GM12801 (cell line): ENCODE measurements around the gene SPATA7.

ENCODE experiments used
- TF ChIP-seq, protein P1 (sequence below): IDR thresholded peaks from one replicate; pipeline ENCODE4 v1.5.1; 2011; ENCODE audit warnings: control low read depth; ENCODE audit not compliant: insufficient read length; ENCODE audit errors: extremely low read depth

SPATA7 gene

DNA sequence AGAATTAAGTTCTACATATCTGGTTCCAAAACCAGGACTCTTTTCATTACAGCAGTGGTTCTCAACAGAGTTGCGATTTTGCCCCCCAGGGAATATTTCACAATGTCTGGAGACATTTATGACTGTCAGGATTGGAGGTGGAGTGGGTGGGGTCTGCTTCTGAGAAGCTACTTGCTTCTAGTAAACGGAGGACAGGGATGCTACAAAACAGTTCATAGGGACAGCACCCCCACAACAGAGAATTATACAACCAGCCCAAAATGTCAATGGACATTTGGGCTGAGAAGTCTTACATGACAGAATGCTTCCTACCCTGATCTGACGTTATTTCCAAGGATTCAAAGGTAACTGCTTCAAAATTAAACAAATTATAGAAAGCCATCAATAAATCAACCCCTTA, 739 bp upstream of the SPATA7 start:
- TF ChIP-seq, protein P1, sequence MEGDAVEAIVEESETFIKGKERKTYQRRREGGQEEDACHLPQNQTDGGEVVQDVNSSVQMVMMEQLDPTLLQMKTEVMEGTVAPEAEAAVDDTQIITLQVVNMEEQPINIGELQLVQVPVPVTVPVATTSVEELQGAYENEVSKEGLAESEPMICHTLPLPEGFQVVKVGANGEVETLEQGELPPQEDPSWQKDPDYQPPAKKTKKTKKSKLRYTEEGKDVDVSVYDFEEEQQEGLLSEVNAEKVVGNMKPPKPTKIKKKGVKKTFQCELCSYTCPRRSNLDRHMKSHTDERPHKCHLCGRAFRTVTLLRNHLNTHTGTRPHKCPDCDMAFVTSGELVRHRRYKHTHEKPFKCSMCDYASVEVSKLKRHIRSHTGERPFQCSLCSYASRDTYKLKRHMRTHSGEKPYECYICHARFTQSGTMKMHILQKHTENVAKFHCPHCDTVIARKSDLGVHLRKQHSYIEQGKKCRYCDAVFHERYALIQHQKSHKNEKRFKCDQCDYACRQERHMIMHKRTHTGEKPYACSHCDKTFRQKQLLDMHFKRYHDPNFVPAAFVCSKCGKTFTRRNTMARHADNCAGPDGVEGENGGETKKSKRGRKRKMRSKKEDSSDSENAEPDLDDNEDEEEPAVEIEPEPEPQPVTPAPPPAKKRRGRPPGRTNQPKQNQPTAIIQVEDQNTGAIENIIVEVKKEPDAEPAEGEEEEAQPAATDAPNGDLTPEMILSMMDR: no peak

- TF ChIP-seq, protein P1: no peak
Observed at GRCh38 chr14:88386256-88386794, 868 bp downstream of the SPATA7 start.

GRCh38 chr14:88388741-88389282, 3.4 kb downstream of the SPATA7 start:
- TF ChIP-seq, protein P1: no peak

DNA sequence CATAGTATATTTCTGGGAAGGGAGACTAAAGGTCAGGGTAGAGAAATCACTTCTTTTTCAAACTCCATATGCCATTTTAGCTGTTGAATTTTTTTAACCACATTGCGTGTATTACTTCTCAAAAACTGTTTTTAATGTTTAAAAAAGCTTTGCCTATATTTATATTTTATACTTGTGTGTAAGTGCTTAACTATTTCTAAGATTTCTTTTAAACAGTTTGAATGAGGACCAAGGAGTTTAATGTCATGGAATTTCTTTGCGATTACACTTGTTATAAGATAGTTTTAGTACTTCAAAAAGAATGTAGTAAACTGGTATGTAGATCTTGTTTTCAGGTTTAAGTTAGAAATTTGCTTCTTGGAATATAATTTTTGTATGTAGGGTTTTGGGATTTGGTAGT, 7.2 kb downstream of the SPATA7 start:
- TF ChIP-seq, protein P1: no peak

- TF ChIP-seq, protein P1: no peak
Observed at GRCh38 chr14:88411039-88411438, 25.6 kb downstream of the SPATA7 start.

- TF ChIP-seq, protein P1: no peak
Observed at GRCh38 chr14:88417594-88417993, 32.1 kb downstream of the SPATA7 start.

GRCh38 chr14:88420187-88420586, 34.7 kb downstream of the SPATA7 start:
- TF ChIP-seq, protein P1: no peak
